ENCODE measurements around the gene PIK3C2B. TPM values are rescaled to one million over a fixed set of nuclear protein-coding genes. Genes with fewer than 3 reads are reported as not detected.

PIK3C2B gene
- polyA plus RNA-seq, 1 donor from 2014 or later: 23.7 TPM

GRCh38 chr1:204461331-204462228 lies 33.0 kb downstream of the PIK3C2B start:
- no peak for TF ChIP-seq TAF1 (IDR thresholded peaks at IDR 0.05; ENCODE audit: low read depth)
- no peak for TF ChIP-seq RAD21 (conservative IDR thresholded peaks at IDR 0.05)
- TF ChIP-seq EZH2 (IDR thresholded peaks at IDR 0.05; ENCODE audit: borderline replicate concordance, insufficient read depth, low read length, poor library complexity, severe bottlenecking): no peak
- TF ChIP-seq REST (IDR thresholded peaks at IDR 0.05; ENCODE audit: borderline replicate concordance): no peak
- Histone ChIP-seq H3K36me3 (ENCODE audit: insufficient read depth, low read length) (no peaks in the 10 kb centered on the region), H3K9ac (ENCODE audit: low read length) (no peak overlapping the region)

GRCh38 chr1:204460346-204460745 lies 34.3 kb downstream of the PIK3C2B start:
- no peak overlapping the region for H3K27ac ChIP-seq (ENCODE audit: low read length)

More at GRCh38 chr1:204461331-204462228, 33.0 kb downstream of the PIK3C2B start:
- H3K27me3 ChIP-seq (ENCODE audit: insufficient read depth, low read depth, low read length): no peaks in the 10 kb centered on the region
- H3K9me3 ChIP-seq (ENCODE audit: low read length): no peaks in the 10 kb centered on the region
- H3K9me2 ChIP-seq (ENCODE audit: insufficient read depth, low read length): no peaks in the 10 kb centered on the region
- H2AFZ ChIP-seq (ENCODE audit: low read depth, low read length): no peak overlapping the region
- H3K4me3 ChIP-seq (ENCODE audit: low read length): no peak overlapping the region
- H3F3A ChIP-seq (ENCODE audit: insufficient read depth, low read length, poor library complexity, severe bottlenecking): no peaks in the 10 kb centered on the region
- no peaks in the 10 kb centered on the region for H4K20me1 ChIP-seq (ENCODE audit: insufficient read depth)
- no peaks in the 10 kb centered on the region for H3K79me2 ChIP-seq (replicated peaks; ENCODE audit: insufficient read depth, low read length)
- no peak overlapping the region for H3K4me2 ChIP-seq (ENCODE audit: low read length)
- no peak overlapping the region for H3K27ac ChIP-seq (ENCODE audit: low read length)

More at GRCh38 chr1:204460346-204460745, 34.3 kb downstream of the PIK3C2B start:
- Histone ChIP-seq H3K4me3 (ENCODE audit: low read length) (no peak overlapping the region), H3K9me3 (ENCODE audit: low read length) (no peaks in the 10 kb centered on the region), H3K9ac (ENCODE audit: low read length) (no peak overlapping the region), H3K79me2 (replicated peaks; ENCODE audit: insufficient read depth, low read length) (no peaks in the 10 kb centered on the region), H2AFZ (ENCODE audit: low read depth, low read length) (no peak overlapping the region), H3F3A (ENCODE audit: insufficient read depth, low read length, poor library complexity, severe bottlenecking) (no peaks in the 10 kb centered on the region), H3K27me3 (ENCODE audit: insufficient read depth, low read depth, low read length) (no peaks in the 10 kb centered on the region), H3K9me2 (ENCODE audit: insufficient read depth, low read length) (no peaks in the 10 kb centered on the region), H3K4me2 (ENCODE audit: low read length) (no peak overlapping the region), H4K20me1 (ENCODE audit: insufficient read depth) (no peaks in the 10 kb centered on the region), H3K36me3 (ENCODE audit: insufficient read depth, low read length) (no peaks in the 10 kb centered on the region)
- TF ChIP-seq REST (IDR thresholded peaks at IDR 0.05; ENCODE audit: borderline replicate concordance) (no peak), TAF1 (IDR thresholded peaks at IDR 0.05; ENCODE audit: low read depth) (no peak), SMC3 (conservative IDR thresholded peaks at IDR 0.05; ENCODE audit: poor library complexity) (no peak), POLR2AphosphoS5 (IDR thresholded peaks at IDR 0.05) (no peak), EZH2 (IDR thresholded peaks at IDR 0.05; ENCODE audit: borderline replicate concordance, insufficient read depth, low read length, poor library complexity, severe bottlenecking) (no peak), RAD21 (conservative IDR thresholded peaks at IDR 0.05) (no peak), EP300 (conservative IDR thresholded peaks at IDR 0.05; ENCODE audit: poor library complexity, severe bottlenecking) (no peak), CTCF (IDR thresholded peaks at IDR 0.05; ENCODE audit: poor library complexity, severe bottlenecking) (no peak), MXI1 (conservative IDR thresholded peaks at IDR 0.05; ENCODE audit: poor library complexity, severe bottlenecking) (no peak)

All from neural cell (in vitro differentiated cells).